ENCODE results near the gene TRIAP1.

TRIAP1 gene

GRCh38 chr12:120394483-120395367 lies 51.5 kb downstream of the TRIAP1 start:
- in situ Hi-C loops (cut with MboI; ENCODE audit: low sequenced_read_pairs) = no loop called here
